Measurements from ENCODE around the gene EPS8L3. TPM values are rescaled to one million over a fixed set of nuclear protein-coding genes. Genes with fewer than 3 reads are reported as not detected.

The EPS8L3 gene
- total and polyA plus RNA-seq, 2 of the 8 experiments (the other 6 are each of a cell fraction or from before 2014, with no cell fraction given) = not detected

GRCh38 chr1:109716121-109716520, 47.6 kb downstream of the EPS8L3 start:
- no peak overlapping the region for H2AFZ ChIP-seq (ENCODE audit: low read length)
- H3K36me3 ChIP-seq (ENCODE audit: control insufficient read depth in 2 of 4, insufficient read depth in 4 of 4, low read length in 3 of 4) = no peaks in the 10 kb centered on the region
- no peaks in the 10 kb centered on the region for H3K79me2 ChIP-seq (ENCODE audit: control insufficient read depth in 1 of 2, insufficient read depth in 2 of 2, low read length in 2 of 2)
- WGBS, 2 experiments (ENCODE audit: extremely low coverage in 1 of 2, insufficient coverage in 1 of 2, insufficient read length in 1 of 2, insufficient replicate concordance in 2 of 2, low coverage in 1 of 2, low lambda C conversion rate in 2 of 2, missing lambda C conversion rate in 1 of 2) = 91% methylated on average over 1 of the region's 3 CpGs; no CpG with 5 or more reads in 1 of the 2 experiments
- no peaks in the 10 kb centered on the region for H3K23me2 ChIP-seq (ENCODE audit: low read depth, low read length)
- no peak overlapping the region for H2BK15ac ChIP-seq (ENCODE audit: low read length)
- H4K8ac ChIP-seq (ENCODE audit: extremely low read depth, insufficient read depth, low read length) = no peak overlapping the region
- DNase-seq (ENCODE audit: low read depth in 1 of 2, low spot score in 2 of 2) = no peak
- no peak for TF ChIP-seq SUZ12 (IDR thresholded peaks at IDR 0.05; ENCODE audit: low read length)
- no peak for TF ChIP-seq CBX8 (IDR thresholded peaks at IDR 0.05; ENCODE audit: borderline replicate concordance, low read depth, low read length)
- TF ChIP-seq SP1 (IDR thresholded peaks at IDR 0.05; ENCODE audit: low read depth, low read length) = no peak
- TF ChIP-seq BRCA1 (IDR thresholded peaks at IDR 0.05; ENCODE audit: low read depth, low read length) = no peak
- TF ChIP-seq TBP (IDR thresholded peaks at IDR 0.05; ENCODE audit: low read depth, low read length) = no peak
- H4K91ac ChIP-seq (replicated peaks; ENCODE audit: insufficient read length, low read length) = no peak overlapping the region
- no peak overlapping the region for H3K18ac ChIP-seq (ENCODE audit: extremely low read depth, low read length)
- ChIA-PET POLR2A (ENCODE audit: partially characterized antibody) (no interaction called here), CTCF (ENCODE audit: partially characterized antibody) (interaction anchor here (0.6 to 7.4 kb wide), 4 partner anchors 33 to 170 kb away, joined by 3 to 51 read pairs (median 5); no protein-coding TSS in a partner anchor)
- no peak overlapping the region for H2BK120ac ChIP-seq (replicated peaks; ENCODE audit: low read depth, low read length)
- no peak overlapping the region for H2BK5ac ChIP-seq (ENCODE audit: low read depth, low read length)
- H3K4ac ChIP-seq (replicated peaks; ENCODE audit: insufficient read length, low read depth, low read length) = no peak overlapping the region
- no peak overlapping the region for H3K9ac ChIP-seq (replicated peaks in 1 of 4; ENCODE audit: extremely low read depth in 1 of 4, low read depth in 3 of 4, low read length in 3 of 4)
- H3K27ac ChIP-seq (ENCODE audit: low read depth, low read length) = no peak overlapping the region
- no peak for FAIRE-seq
- no peaks in the 10 kb centered on the region for H3K9me3 ChIP-seq (ENCODE audit: insufficient read depth in 2 of 2, low read depth in 1 of 2, low read length in 1 of 2)
- no peaks in the 10 kb centered on the region for H3K79me1 ChIP-seq (ENCODE audit: low read depth, low read length)
- H3K56ac ChIP-seq (replicated peaks; ENCODE audit: insufficient read length, low read depth, low read length) = no peak overlapping the region
- no peak overlapping the region for H2AK5ac ChIP-seq (ENCODE audit: low read depth, low read length)
- H3K23ac ChIP-seq (ENCODE audit: insufficient read length) = no peak overlapping the region
- H3K4me3 ChIP-seq (ENCODE audit: extremely low read depth in 1 of 4, insufficient read depth in 2 of 4, low read depth in 3 of 4, low read length in 4 of 4) = no peak overlapping the region
- H3K14ac ChIP-seq (ENCODE audit: insufficient read length) = no peak overlapping the region
- H2BK12ac ChIP-seq (ENCODE audit: low read depth, low read length) = no peak overlapping the region
- H4K20me1 ChIP-seq (replicated peaks in 1 of 2; ENCODE audit: control insufficient read depth in 1 of 2, insufficient read depth in 2 of 2, low read length in 2 of 2) = no peaks in the 10 kb centered on the region
- no peak overlapping the region for H4K5ac ChIP-seq (ENCODE audit: insufficient read length, low read depth, low read length)
- no peak overlapping the region for H2BK20ac ChIP-seq (ENCODE audit: low read length)
- H3K4me2 ChIP-seq (ENCODE audit: insufficient read depth in 1 of 2, low read depth in 2 of 2, low read length in 2 of 2) = no peak overlapping the region
- no peaks in the 10 kb centered on the region; a peak in 1 of 7 replicates for H3K4me1 ChIP-seq (replicated peaks in 1 of 4; ENCODE audit: control insufficient read depth in 3 of 4, insufficient read depth in 4 of 4, low read length in 3 of 4)
- H3K27me3 ChIP-seq (replicated peaks in 1 of 4; ENCODE audit: control insufficient read depth in 3 of 4, extremely low read depth in 1 of 4, insufficient read depth in 3 of 4, low read length in 3 of 4) = peaks cover 0 to 3% (median 0%) of the 10 kb centered on the region in 4 experiments; a peak in 1 of 7 replicates

Data from H1 (cell line).